ENCODE measurements around the gene HSH2D. TPM values are rescaled to one million over a fixed set of nuclear protein-coding genes. Genes with fewer than 3 reads are reported as not detected.
A peak's percentile ranks its signal among the peaks of the same experiment; 100 is the strongest.

HSH2D gene
- total and polyA plus RNA-seq, 9 of the 15 experiments (the other 6 are each of a cell fraction or from before 2014, with no cell fraction given) = 0.03 to 1.1 (median 0.35) TPM; not detected in 1

- TF ChIP-seq ETV6 (IDR thresholded peaks at IDR 0.05; ENCODE audit: borderline replicate concordance in 1 of 2, low read depth in 2 of 2, low read length in 1 of 2) (no peak), ETV6 (CRISPR knock-in tag; IDR thresholded peaks at IDR 0.05; ENCODE audit: borderline replicate concordance) (no peak), IRF2 (CRISPR knock-in tag; IDR thresholded peaks at IDR 0.05) (no peak), NCOA6 (IDR thresholded peaks at IDR 0.05) (no peak), MITF (IDR thresholded peaks at IDR 0.05) (no peak), CLOCK (CRISPR knock-in tag; IDR thresholded peaks at IDR 0.05; ENCODE audit: borderline replicate concordance) (no peak), EGR1 (conservative IDR thresholded peaks at IDR 0.05) (no peak), TARDBP (IDR thresholded peaks at IDR 0.05) (no peak), MYNN (IDR thresholded peaks at IDR 0.05) (no peak), MYNN (CRISPR knock-in tag; IDR thresholded peaks at IDR 0.05) (no peak), ZNF764 (CRISPR knock-in tag; IDR thresholded peaks at IDR 0.05; ENCODE audit: low read depth) (no peak), MAFF (IDR thresholded peaks at IDR 0.05; ENCODE audit: low read length) (no peak), ZNF143 (CRISPR knock-in tag; IDR thresholded peaks at IDR 0.05) (no peak), ATF7 (IDR thresholded peaks at IDR 0.05) (peak; percentile 10; the same call in 1 of the 2 replicates), LARP7 (IDR thresholded peaks at IDR 0.05) (0 out of 2 replicates have a peak, but pooled peaks have one; percentile 52), CXXC5 (CRISPR knock-in tag; IDR thresholded peaks at IDR 0.05) (no peak), HMGXB4 (CRISPR knock-in tag; IDR thresholded peaks at IDR 0.05) (no peak), HDAC8 (tag; IDR thresholded peaks at IDR 0.05) (no peak), GTF2E2 (tag; IDR thresholded peaks at IDR 0.05) (0 out of 2 replicates have a peak, but pooled peaks have one; percentile 77), FOXP4 (CRISPR knock-in tag; IDR thresholded peaks at IDR 0.05; ENCODE audit: borderline replicate concordance) (no peak), JUND (IDR thresholded peaks at IDR 0.05; ENCODE audit: borderline replicate concordance, low read depth, low read length) (no peak), JUND (tag; IDR thresholded peaks at IDR 0.05; ENCODE audit: borderline replicate concordance, low read depth, low read length) (no peak)
Observed at GRCh38 chr19:16111909-16112752, 31.4 kb upstream of the HSH2D start (continued).

Data from K562 (cell line).